Stimulated activated CD8-positive, alpha-beta memory T cell treated with anti-CD3 and anti-CD28 coated beads, Interleukin-15, amount 100 ng/mL, for 1 hour (primary cell): ENCODE results near the gene UBR7.
"Not testable (repeated sequence)": the region's sequence is repeated elsewhere in the genome, so short reads cannot be mapped to it uniquely, and the experiment has no call there.

Experiments
- DNase-seq: peaks from one replicate; pipeline ENCODE4 v3.0.0-alpha.2; 2020; ENCODE audit warnings: low read depth

UBR7 gene

GRCh38 chr14:93206793-93207467 lies at the start of gene UBR7, which contains the start of gene GON7:
UBR7 (plus strand) TSS chr14:93207256; CDS start chr14:93207292, 36 bp downstream.
GON7 (minus strand) TSS chr14:93207065; CDS start chr14:93207037, 28 bp downstream.
- peak; percentile 75 for DNase-seq

GRCh38 chr14:93158349-93158748 lies 48.7 kb upstream of the UBR7 start:
- DNase-seq: not testable (repeated sequence)

- not testable (repeated sequence) for DNase-seq
These were observed 47.3 kb upstream of the UBR7 start for GRCh38 chr14:93159625-93160352.

- DNase-seq: no peak
These were observed 46.7 kb upstream of the UBR7 start for GRCh38 chr14:93160353-93160801.

- no peak for DNase-seq
These were observed 45.6 kb upstream of the UBR7 start for GRCh38 chr14:93161411-93161940.

- DNase-seq: no peak
These were observed 43.5 kb upstream of the UBR7 start for GRCh38 chr14:93163564-93163963.

GRCh38 chr14:93165271-93166265 lies 41.5 kb upstream of the UBR7 start:
- DNase-seq: not testable (repeated sequence)

GRCh38 chr14:93168610-93169009 lies 38.4 kb upstream of the UBR7 start:
- not testable (repeated sequence) for DNase-seq

GRCh38 chr14:93169619-93170018 lies 37.4 kb upstream of the UBR7 start:
- DNase-seq: not testable (repeated sequence)

GRCh38 chr14:93170141-93170540 lies 36.9 kb upstream of the UBR7 start:
- DNase-seq: not testable (repeated sequence)

- no peak for DNase-seq
These were observed 35.7 kb upstream of the UBR7 start for GRCh38 chr14:93171376-93171775.

- no peak for DNase-seq
These were observed 33.1 kb upstream of the UBR7 start for GRCh38 chr14:93173943-93174395.

- not testable (repeated sequence) for DNase-seq
These were observed 32.3 kb upstream of the UBR7 start for GRCh38 chr14:93174731-93175130.

- DNase-seq: no peak
These were observed 31.6 kb upstream of the UBR7 start for GRCh38 chr14:93175492-93175891.

- DNase-seq: no peak
These were observed 23.3 kb upstream of the UBR7 start for GRCh38 chr14:93183596-93184317.

GRCh38 chr14:93184391-93185348 lies 22.4 kb upstream of the UBR7 start, which contains the start of the genes LYSET and MOAP1:
LYSET (plus strand) TSS chr14:93185317; CDS start chr14:93185406, 89 bp downstream.
MOAP1 (minus strand) TSS chr14:93184897; CDS start chr14:93184242, 655 bp downstream.
- DNase-seq: peak; percentile 76

- DNase-seq: no peak
These were observed 21.7 kb upstream of the UBR7 start for GRCh38 chr14:93185349-93185720.

- no peak for DNase-seq
These were observed 20.6 kb upstream of the UBR7 start for GRCh38 chr14:93186466-93186865.

- DNase-seq: no peak
These were observed 20.1 kb upstream of the UBR7 start for GRCh38 chr14:93186956-93187355.
